Left kidney (tissue), 2 donors: ENCODE measurements around the gene BIVM. TPM values are rescaled to one million over a fixed set of nuclear protein-coding genes. Genes with fewer than 3 reads are reported as not detected.

Experiments
- DNase-seq: peaks from one replicate; pipeline ENCODE4 v3.0.0-alpha.2; 2013
- polyA plus RNA-seq: library from polyadenylated mRNA; unstranded; fragments of 120-200 nt; gene quantifications from one replicate; pipeline ENCODE4 v1.2.1, GENCODE V29; 2013; ENCODE audit not compliant: insufficient read length

BIVM gene
- polyA plus RNA-seq, 1 donor = 78.5 TPM

DNA sequence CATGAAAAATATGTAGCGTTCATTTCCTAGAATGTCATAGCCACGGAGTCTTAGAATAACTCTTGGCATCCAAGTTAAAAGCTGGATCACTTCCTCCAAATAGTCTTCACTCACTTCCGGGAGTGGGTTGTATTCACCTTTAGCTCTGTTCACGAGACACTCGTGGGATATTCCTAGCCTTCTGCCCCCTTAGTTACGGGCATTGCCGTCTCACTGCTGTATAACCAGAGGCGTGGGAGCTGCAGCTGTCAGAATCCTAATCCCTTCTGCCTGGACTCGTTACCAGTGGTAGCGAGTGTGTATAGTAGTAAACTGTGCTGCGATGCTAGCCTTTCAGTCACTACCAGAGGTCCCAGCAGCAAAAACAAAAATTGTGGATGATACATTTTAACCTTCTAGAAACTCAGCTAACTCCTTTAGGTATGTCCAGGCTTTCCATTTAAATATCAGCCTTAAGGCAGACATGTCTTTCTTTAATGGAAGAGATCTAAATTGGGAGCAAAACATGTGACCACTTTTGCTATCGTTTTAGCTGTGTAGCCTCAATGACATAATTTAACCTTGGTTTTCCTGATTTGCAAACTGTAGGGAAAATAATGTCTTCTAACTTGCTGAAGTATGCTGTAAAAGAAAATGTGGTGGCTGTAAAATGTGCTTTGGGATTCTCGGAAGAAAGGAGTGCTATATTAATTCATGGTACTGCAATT, 81.0 kb downstream of the BIVM start:
- DNase-seq = no peak

DNA sequence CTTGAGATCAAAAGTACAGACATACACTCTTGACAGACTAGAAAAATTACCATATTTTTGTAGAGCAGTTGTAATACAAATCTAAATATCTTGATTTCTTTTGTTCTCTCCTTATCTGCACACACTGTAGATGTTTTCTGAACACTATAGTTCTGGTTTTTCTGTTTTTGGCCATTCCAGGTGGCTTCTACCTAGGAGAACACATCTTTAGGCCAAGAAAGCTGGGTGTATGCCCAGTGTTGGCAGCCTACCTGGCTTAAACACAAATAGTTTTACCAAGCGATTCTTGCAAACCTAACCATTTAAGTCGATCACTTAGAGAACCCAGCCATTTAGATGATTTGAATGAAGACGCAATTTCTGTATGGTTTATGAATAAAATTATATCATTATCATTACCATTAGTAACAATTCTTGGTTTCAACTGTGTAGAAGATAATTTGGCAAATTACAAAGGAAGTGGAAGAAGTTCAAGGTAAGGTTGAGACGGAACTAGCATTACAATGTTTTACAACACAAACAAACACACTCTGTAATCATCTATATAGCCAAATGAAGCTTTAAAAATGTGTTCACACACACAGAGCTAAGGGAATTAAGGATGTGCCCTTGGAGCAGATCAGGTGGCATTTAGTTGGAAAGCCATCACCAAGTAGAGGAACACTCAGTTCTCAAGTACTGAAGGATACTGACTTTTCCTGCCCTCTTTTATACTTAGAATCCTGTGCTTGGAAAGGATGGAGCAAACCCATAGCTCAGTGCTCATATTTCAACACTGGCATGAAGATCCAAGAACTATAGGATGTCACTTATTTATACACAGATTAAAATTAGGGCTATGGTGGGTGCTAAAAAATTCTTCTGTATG, 83.1 kb downstream of the BIVM start:
- DNase-seq = no peak

Other genes with a start within 250 kb of the BIVM start
- gene TPP2, start 202.1 kb upstream of the BIVM start, polyA plus RNA-seq = 71.7 TPM
- gene METTL21C, start 104.1 kb upstream of the BIVM start, polyA plus RNA-seq = not detected
- 33.9 TPM for gene TEX30, start 25.3 kb upstream of the BIVM start, polyA plus RNA-seq
- 48.2 TPM for gene POGLUT2, start 143 bp upstream of the BIVM start, polyA plus RNA-seq
- 82.1 TPM for gene ERCC5, start 46.9 kb downstream of the BIVM start, polyA plus RNA-seq